ENCODE data around the gene RECQL5. TPM values are rescaled to one million over a fixed set of nuclear protein-coding genes. Genes with fewer than 3 reads are reported as not detected.

The RECQL5 gene
- total RNA-seq, 1 experiment from 2014 or later: 71.3 TPM

DNA sequence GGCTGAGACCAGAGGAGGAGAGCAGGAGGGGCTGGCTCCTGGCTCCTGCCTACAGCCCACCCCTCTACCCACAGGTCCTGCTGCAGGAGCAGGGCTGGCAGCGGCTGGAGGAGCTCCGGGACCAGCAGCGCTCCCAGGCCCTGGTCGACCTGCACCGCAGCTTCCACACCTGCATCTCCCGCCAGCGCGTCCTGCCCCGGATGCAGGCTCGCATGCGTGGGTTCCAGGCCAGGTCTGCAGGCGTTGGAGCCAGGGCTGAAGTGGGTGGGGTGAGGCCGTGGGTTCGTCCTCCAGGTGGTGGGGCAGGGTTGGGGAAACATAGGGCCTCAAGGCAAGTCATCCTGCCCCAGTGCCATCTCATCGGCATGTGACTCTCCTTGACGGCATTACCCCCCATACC, 61.2 kb downstream of the RECQL5 start:
- BruUV-seq (replicated peaks): no TSS peak
- H3K36me3 Mint-ChIP-seq (ENCODE audit: insufficient read depth, unreplicated experiment): peaks cover 20% of the 10 kb centered on the region
- no peak overlapping the region for H3K4me3 Mint-ChIP-seq (ENCODE audit: low read depth, unreplicated experiment)
- no peaks in the 10 kb centered on the region for H3K9me3 Mint-ChIP-seq (ENCODE audit: low read depth, unreplicated experiment)
- H3K27me3 Mint-ChIP-seq (ENCODE audit: unreplicated experiment): no peaks in the 10 kb centered on the region
- CTCF ChIA-PET: no interaction called here
- intact Hi-C loops (cut with micrococcal nuclease; ENCODE audit: unreplicated experiment): no loop called here
- no peak for DNase-seq
- H3K4me1 Mint-ChIP-seq (ENCODE audit: low read depth, unreplicated experiment): peaks cover 30% of the 10 kb centered on the region
- TF ChIP-seq, protein P1, sequence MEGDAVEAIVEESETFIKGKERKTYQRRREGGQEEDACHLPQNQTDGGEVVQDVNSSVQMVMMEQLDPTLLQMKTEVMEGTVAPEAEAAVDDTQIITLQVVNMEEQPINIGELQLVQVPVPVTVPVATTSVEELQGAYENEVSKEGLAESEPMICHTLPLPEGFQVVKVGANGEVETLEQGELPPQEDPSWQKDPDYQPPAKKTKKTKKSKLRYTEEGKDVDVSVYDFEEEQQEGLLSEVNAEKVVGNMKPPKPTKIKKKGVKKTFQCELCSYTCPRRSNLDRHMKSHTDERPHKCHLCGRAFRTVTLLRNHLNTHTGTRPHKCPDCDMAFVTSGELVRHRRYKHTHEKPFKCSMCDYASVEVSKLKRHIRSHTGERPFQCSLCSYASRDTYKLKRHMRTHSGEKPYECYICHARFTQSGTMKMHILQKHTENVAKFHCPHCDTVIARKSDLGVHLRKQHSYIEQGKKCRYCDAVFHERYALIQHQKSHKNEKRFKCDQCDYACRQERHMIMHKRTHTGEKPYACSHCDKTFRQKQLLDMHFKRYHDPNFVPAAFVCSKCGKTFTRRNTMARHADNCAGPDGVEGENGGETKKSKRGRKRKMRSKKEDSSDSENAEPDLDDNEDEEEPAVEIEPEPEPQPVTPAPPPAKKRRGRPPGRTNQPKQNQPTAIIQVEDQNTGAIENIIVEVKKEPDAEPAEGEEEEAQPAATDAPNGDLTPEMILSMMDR (IDR thresholded peaks at IDR 0.05; ENCODE audit: unreplicated experiment): no peak
- H3K27ac Mint-ChIP-seq (ENCODE audit: unreplicated experiment): no peak overlapping the region

DNA sequence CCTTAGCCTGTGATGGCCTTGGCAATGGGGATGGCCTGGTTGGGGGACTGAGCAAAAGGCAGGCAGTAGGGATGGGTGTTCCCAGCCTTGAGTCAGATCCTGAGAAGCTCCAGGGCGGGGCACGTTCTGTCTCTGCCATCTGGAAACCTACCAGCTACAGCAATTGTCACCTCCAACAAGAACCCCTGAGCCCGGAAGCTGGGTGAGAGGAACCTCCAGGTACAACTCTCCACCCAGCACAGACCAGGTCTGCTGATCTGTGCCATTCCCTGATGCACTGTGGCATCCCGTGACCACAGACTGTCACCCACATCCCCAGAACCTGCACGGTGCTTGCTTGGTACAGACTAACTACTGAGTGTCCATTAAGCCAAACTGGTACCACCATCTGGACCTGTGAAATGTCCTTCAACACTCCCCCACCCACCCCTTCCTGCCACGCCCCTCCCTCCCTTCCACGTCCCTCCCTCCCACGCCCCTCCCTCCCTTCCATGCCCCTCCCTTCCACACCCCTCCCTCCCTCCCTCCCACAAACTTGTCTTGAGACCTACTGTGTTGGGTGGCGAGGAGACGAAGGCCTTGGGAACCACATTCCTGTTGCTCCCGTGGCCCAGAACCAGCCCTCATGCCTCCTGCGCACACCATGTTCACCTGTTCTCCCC, 62.8 kb downstream of the RECQL5 start:
- no peak overlapping the region for H3K27ac Mint-ChIP-seq (ENCODE audit: unreplicated experiment)
- H3K4me3 Mint-ChIP-seq (ENCODE audit: low read depth, unreplicated experiment): no peak overlapping the region
- H3K9me3 Mint-ChIP-seq (ENCODE audit: low read depth, unreplicated experiment): no peaks in the 10 kb centered on the region
- DNase-seq: no peak
- intact Hi-C loops (cut with micrococcal nuclease; ENCODE audit: unreplicated experiment): no loop called here
- TF ChIP-seq, protein P1 (IDR thresholded peaks at IDR 0.05; ENCODE audit: unreplicated experiment): no peak
- no TSS peak for BruUV-seq (replicated peaks)
- H3K27me3 Mint-ChIP-seq (ENCODE audit: unreplicated experiment): no peaks in the 10 kb centered on the region
- H3K36me3 Mint-ChIP-seq (ENCODE audit: insufficient read depth, unreplicated experiment): peaks cover 10% of the 10 kb centered on the region
- CTCF ChIA-PET: interaction anchor here (0.5 to 4.4 kb wide), 3 partner anchors 29 to 342 kb away, joined by 4 to 69 read pairs (median 4); partner anchors contain the start of gene SMIM5
- peaks cover 20% of the 10 kb centered on the region for H3K4me1 Mint-ChIP-seq (ENCODE audit: low read depth, unreplicated experiment)

DNA sequence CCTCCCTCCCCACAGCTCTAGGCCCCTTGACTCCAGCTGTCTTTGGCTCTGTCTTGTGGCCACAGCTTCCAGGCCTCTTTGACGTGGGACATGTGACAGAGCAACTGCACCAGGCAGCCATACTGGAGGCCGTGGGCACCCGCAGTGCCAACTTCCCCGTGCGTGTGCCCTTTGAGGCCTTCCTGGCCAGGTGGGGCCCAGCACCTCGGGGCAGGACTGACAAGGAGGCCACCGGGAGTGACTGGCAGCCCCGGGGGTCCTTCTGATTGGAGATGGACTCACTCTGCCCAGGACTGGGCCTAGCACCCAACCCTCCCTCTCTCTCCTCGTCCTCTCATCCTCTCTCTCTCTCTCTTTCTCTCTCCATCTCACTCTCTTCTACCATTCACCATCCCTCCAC, 63.8 kb downstream of the RECQL5 start:
- Mint-ChIP-seq H3K27me3 (ENCODE audit: unreplicated experiment) (no peaks in the 10 kb centered on the region), H3K36me3 (ENCODE audit: insufficient read depth, unreplicated experiment) (peaks cover 10% of the 10 kb centered on the region), H3K4me1 (ENCODE audit: low read depth, unreplicated experiment) (peaks cover 20% of the 10 kb centered on the region), H3K9me3 (ENCODE audit: low read depth, unreplicated experiment) (no peaks in the 10 kb centered on the region), H3K4me3 (ENCODE audit: low read depth, unreplicated experiment) (no peak overlapping the region), H3K27ac (ENCODE audit: unreplicated experiment) (no peak overlapping the region)
- DNase-seq: no peak
- CTCF ChIA-PET: interaction anchor here (0.5 to 4.4 kb wide), 2 partner anchors 30 to 179 kb away, joined by 3 to 69 read pairs; partner anchors contain the start of gene SMIM5
- TF ChIP-seq, protein P1 (IDR thresholded peaks at IDR 0.05; ENCODE audit: unreplicated experiment): no peak
- no TSS peak for BruUV-seq (replicated peaks)
- intact Hi-C loops (cut with micrococcal nuclease; ENCODE audit: unreplicated experiment): no loop called here

DNA sequence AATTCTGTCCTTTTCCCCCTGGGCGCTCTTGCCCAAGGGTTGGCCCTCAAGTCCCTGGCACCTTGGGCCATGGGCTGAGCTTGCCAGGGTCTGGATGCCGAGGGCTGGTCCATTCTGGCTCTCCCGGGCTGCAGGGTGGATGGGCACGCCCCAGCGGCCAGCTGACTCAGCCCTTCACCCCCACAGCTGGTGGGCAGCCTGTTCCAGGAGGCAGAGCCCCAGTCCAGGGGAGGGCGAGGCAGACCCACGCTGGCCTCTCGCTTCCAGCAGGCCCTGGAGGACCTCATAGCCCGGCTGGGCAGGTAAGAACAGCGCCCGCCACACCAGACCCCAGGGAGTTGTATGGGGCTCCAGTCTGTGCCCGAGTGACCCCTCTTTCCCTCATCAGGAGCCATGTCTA, 64.3 kb downstream of the RECQL5 start:
- intact Hi-C loops (cut with micrococcal nuclease; ENCODE audit: unreplicated experiment): no loop called here
- CTCF ChIA-PET: interaction anchor here (4.4 kb wide), 1 partner anchor 31 kb away, joined by 69 read pairs; the partner anchor contains the start of gene SMIM5

More for the DNA sequence above, 64.3 kb downstream of the RECQL5 start:
- Mint-ChIP-seq H3K27me3 (ENCODE audit: unreplicated experiment) (no peaks in the 10 kb centered on the region), H3K4me1 (ENCODE audit: low read depth, unreplicated experiment) (peaks cover 20% of the 10 kb centered on the region), H3K9me3 (ENCODE audit: low read depth, unreplicated experiment) (no peaks in the 10 kb centered on the region), H3K36me3 (ENCODE audit: insufficient read depth, unreplicated experiment) (peaks cover 10% of the 10 kb centered on the region), H3K27ac (ENCODE audit: unreplicated experiment) (no peak overlapping the region), H3K4me3 (ENCODE audit: low read depth, unreplicated experiment) (no peak overlapping the region)
- DNase-seq: no peak
- TF ChIP-seq, protein P1 (IDR thresholded peaks at IDR 0.05; ENCODE audit: unreplicated experiment): no peak
- no TSS peak for BruUV-seq (replicated peaks)
